HT-29 (cell line): Measurements from ENCODE around the gene HSPA6. TPM values are rescaled to one million over a fixed set of nuclear protein-coding genes. Genes with fewer than 3 reads are reported as not detected.
"Not testable (repeated sequence)": the region's sequence is repeated elsewhere in the genome, so short reads cannot be mapped to it uniquely, and the experiment has no call there.

Experiments used
- DNase-seq: peaks from one replicate; pipeline ENCODE4 v3.0.0-alpha.2; 2015; ENCODE audit warnings: low spot score
- total RNA-seq: library from RNA; depleted of rRNA; stranded (reverse); fragments of >200 nt; shearing (Covaris generic); gene quantifications from 2 replicates; pipeline ENCODE4 v1.2.3, GENCODE V29; 2014; rRNA removed

Gene HSPA6
- total RNA-seq, 1 experiment from 2014 or later: 1.1 TPM

- not testable (repeated sequence) for DNase-seq
Measured at GRCh38 chr1:161557506-161558450, 33.4 kb downstream of the HSPA6 start.

- DNase-seq: peak; percentile 28
Measured at GRCh38 chr1:161560960-161561715, 36.8 kb downstream of the HSPA6 start.

DNA sequence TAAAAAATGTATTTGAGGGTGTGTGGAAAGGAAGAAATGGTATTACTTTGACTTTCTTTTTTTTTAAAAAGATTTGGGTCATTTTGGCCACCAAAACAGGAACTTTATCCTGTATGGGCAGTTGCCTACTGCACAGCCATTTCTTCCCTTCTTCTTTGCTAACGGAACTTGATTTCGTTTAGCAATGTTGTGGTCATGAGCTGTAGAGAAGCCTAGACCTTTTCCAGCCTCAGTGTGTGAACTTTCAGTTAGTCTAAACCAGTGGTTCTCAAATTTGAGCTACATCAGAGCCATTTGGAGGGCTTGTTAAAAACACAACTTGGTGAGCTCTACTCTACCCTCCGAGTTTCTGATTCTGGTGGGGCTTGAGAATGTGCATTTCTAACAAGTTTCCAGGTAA lies 38.1 kb downstream of the HSPA6 start:
- DNase-seq: not testable (repeated sequence)

DNA sequence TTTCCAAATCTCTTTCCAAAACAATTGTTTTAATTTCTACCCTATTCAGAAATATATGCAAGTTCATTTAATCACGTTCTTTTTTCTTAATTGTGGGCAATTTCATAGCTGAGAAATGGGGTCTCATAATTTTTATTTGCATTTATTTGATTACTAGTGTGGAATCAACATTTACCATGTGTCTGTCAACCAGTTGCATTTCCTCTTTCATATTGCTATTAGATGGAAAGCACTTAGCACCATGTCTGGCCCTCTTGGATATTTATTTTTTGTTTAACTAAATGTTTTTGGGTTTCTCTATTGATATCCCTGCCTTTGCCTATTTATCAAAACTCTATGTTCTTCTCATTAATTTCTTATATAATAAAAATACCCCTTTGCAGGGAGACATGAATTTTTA lies 39.2 kb downstream of the HSPA6 start:
- DNase-seq: not testable (repeated sequence)

- not testable (repeated sequence) for DNase-seq
Measured at GRCh38 chr1:161566602-161566960, 42.2 kb downstream of the HSPA6 start.

- DNase-seq: not testable (repeated sequence)
Measured at GRCh38 chr1:161571703-161572102, 47.4 kb downstream of the HSPA6 start.

Other genes starting within 250 kb of the HSPA6 start
- 0.16 and 0.41 TPM in 2 replicates for gene MPZ, start 214.6 kb upstream of the HSPA6 start, total RNA-seq
- gene SDHC, start 210.2 kb upstream of the HSPA6 start, total RNA-seq: 16.6 and 17.1 TPM in 2 replicates
- gene CFAP126, start 156.7 kb upstream of the HSPA6 start, total RNA-seq: not detected in 2 replicates
- gene FCGR2A, start 19.1 kb upstream of the HSPA6 start, total RNA-seq: not detected in 2 replicates
- not detected in 2 replicates for gene FCGR3A, start 25.3 kb downstream of the HSPA6 start, total RNA-seq
- gene FCGR3B, start 106.6 kb downstream of the HSPA6 start, total RNA-seq: not detected in 2 replicates
- gene FCGR2B, start 138.6 kb downstream of the HSPA6 start, total RNA-seq: not detected in 2 replicates
- not detected in 2 replicates for gene FCRLA, start 182.7 kb downstream of the HSPA6 start, total RNA-seq
- gene FCRLB, start 197.0 kb downstream of the HSPA6 start, total RNA-seq: 1.4 and 3.4 TPM in 2 replicates
- 48.9 and 52.2 TPM in 2 replicates for gene DUSP12, start 225.2 kb downstream of the HSPA6 start, total RNA-seq
- gene ATF6, start 241.8 kb downstream of the HSPA6 start, total RNA-seq: 6.2 and 7.3 TPM in 2 replicates